HG03139 (cell line): ENCODE data around the gene MUCL3.
"Not testable (repeated sequence)": the region's sequence is repeated elsewhere in the genome, so short reads cannot be mapped to it uniquely, and the experiment has no call there.

Source experiments
- ATAC-seq: cut with Tn5 transposase; IDR thresholded peaks from one replicate; pipeline ENCODE4 v1.9.1; 2021; ENCODE audit not compliant: unreplicated experiment

The MUCL3 gene

GRCh38 chr6:30912746-30913520 is 27.8 kb upstream of the MUCL3 start:
- no peak for ATAC-seq

GRCh38 chr6:30913721-30914075 is 27.1 kb upstream of the MUCL3 start:
- ATAC-seq, result no peak

- ATAC-seq, result peak; percentile 69
These were observed 26.5 kb upstream of the MUCL3 start, which contains the start of gene VARS2 for GRCh38 chr6:30914076-30914853. Gene VARS2, plus strand, starts transcription at chr6:30914238. Its CDS starts 599 bp downstream, at chr6:30914837.

- no peak for ATAC-seq
These were observed 25.8 kb upstream of the MUCL3 start for GRCh38 chr6:30914854-30915590.

- no peak for ATAC-seq
These were observed 25.2 kb upstream of the MUCL3 start for GRCh38 chr6:30915591-30915946.

- ATAC-seq, result no peak
These were observed 23.7 kb upstream of the MUCL3 start for GRCh38 chr6:30917041-30917440.

- ATAC-seq, result no peak
These were observed 23.3 kb upstream of the MUCL3 start for GRCh38 chr6:30917487-30917886.

- no peak for ATAC-seq
These were observed 22.1 kb upstream of the MUCL3 start for GRCh38 chr6:30918670-30919069.

- ATAC-seq, result no peak
These were observed 18.3 kb upstream of the MUCL3 start for GRCh38 chr6:30922447-30922852.

GRCh38 chr6:30924040-30924627 is 16.6 kb upstream of the MUCL3 start:
- ATAC-seq, result not testable (repeated sequence)

- no peak for ATAC-seq
These were observed 14.1 kb upstream of the MUCL3 start for GRCh38 chr6:30926644-30927043.

- ATAC-seq, result not testable (repeated sequence)
These were observed 13.7 kb upstream of the MUCL3 start for GRCh38 chr6:30927080-30927479.

GRCh38 chr6:30928677-30929076 is 12.1 kb upstream of the MUCL3 start:
- no peak for ATAC-seq

- no peak for ATAC-seq
These were observed 10.3 kb upstream of the MUCL3 start for GRCh38 chr6:30930506-30930905.

GRCh38 chr6:30931272-30931671 is 9.5 kb upstream of the MUCL3 start:
- ATAC-seq, result no peak

- ATAC-seq, result no peak
These were observed 8.7 kb upstream of the MUCL3 start, which contains the start of gene SFTA2 for GRCh38 chr6:30931969-30932645. Gene SFTA2, minus strand, starts transcription at chr6:30932170. Its CDS starts 74 bp downstream, at chr6:30932096.

- ATAC-seq, result no peak
These were observed 8.0 kb upstream of the MUCL3 start for GRCh38 chr6:30932665-30933365.

- ATAC-seq, result no peak
These were observed 5.8 kb upstream of the MUCL3 start for GRCh38 chr6:30935018-30935417.

- no peak for ATAC-seq
These were observed 3.5 kb upstream of the MUCL3 start for GRCh38 chr6:30937265-30937664.

- ATAC-seq, result no peak
These were observed 2.0 kb upstream of the MUCL3 start for GRCh38 chr6:30938730-30939129.
